IMR-90 (cell line): ENCODE results near the gene JAKMIP1. TPM values are rescaled to one million over a fixed set of nuclear protein-coding genes. Genes with fewer than 3 reads are reported as not detected.

Experiments
- ATAC-seq: fragments of 200-7000 bp; cut with Tn5 transposase; 2 replicates; pipeline ENCODE4 v1.9.1; 2020; ENCODE audit warnings: low read depth, mild to moderate bottlenecking, moderate library complexity
- BruUV-seq: library from RNA; stranded (reverse); fragments of 400-500 nt; replicated peaks from 2 replicates; lab custom pipeline; 2021; lab: Mats Ljungman, UMichigan
- CTCF ChIA-PET: fragments of 300-600 bp; formaldehyde crosslinking; extraction: SDS; loops from one replicate; lab custom pipeline; 2021; ENCODE audit warnings: antibody characterized with exemption; lab: Yijun Ruan, JAX
- POLR2A ChIA-PET: fragments of 300-600 bp; sonication (Branson Sonifier 250); formaldehyde crosslinking; loops from one replicate; lab custom pipeline; 2022; ENCODE audit warnings: antibody characterized with exemption; ENCODE audit not compliant: unreplicated experiment; lab: Charles Lee
- DNase-seq: peaks from one replicate; pipeline ENCODE4 v3.0.0; 2013
- H2AFZ ChIP-seq: replicated peaks from 2 replicates; pipeline ENCODE3; 2013; ENCODE audit warnings: low read length, mild to moderate bottlenecking; ENCODE audit not compliant: poor library complexity
- H2AK5ac ChIP-seq: 2 replicates; pipeline ENCODE4 v1.6.1; 2013; ENCODE audit warnings: low read depth, low read length, inconsistent platforms
- H2AK9ac ChIP-seq: replicated peaks from 2 replicates; pipeline ENCODE3; 2013; ENCODE audit warnings: mild to moderate bottlenecking, low read depth, low read length, moderate library complexity; ENCODE audit not compliant: poor library complexity
- H2BK120ac ChIP-seq: 2 replicates; pipeline ENCODE4 v1.6.1; 2013; ENCODE audit warnings: low read depth, low read length, inconsistent platforms
- H2BK15ac ChIP-seq: 3 replicates; pipeline ENCODE4 v1.6.1; 2013; ENCODE audit warnings: low read depth, low read length, inconsistent platforms
- H2BK20ac ChIP-seq: 2 replicates; pipeline ENCODE4 v1.6.1; 2013; ENCODE audit warnings: low read depth, mild to moderate bottlenecking, inconsistent platforms, low read length, moderate library complexity
- H2BK5ac ChIP-seq: 2 replicates; pipeline ENCODE4 v1.6.1; 2013; ENCODE audit warnings: mild to moderate bottlenecking, low read depth, low read length, inconsistent platforms; ENCODE audit not compliant: poor library complexity, severe bottlenecking
- H3K14ac ChIP-seq: replicated peaks from 2 replicates; pipeline ENCODE4 v1.6.1; 2013; ENCODE audit warnings: low read depth, low read length, inconsistent platforms
- H3K18ac ChIP-seq: 2 replicates; pipeline ENCODE4 v1.6.1; 2013; ENCODE audit warnings: low read depth, low read length, control low read depth
- H3K23ac ChIP-seq: 2 replicates; pipeline ENCODE4 v1.6.1; 2013; ENCODE audit warnings: low read depth, low read length, inconsistent platforms
- H3K27ac ChIP-seq: 2 replicates; pipeline ENCODE4 v1.5.1; 2013; ENCODE audit warnings: mild to moderate bottlenecking, control low read depth, low read length; ENCODE audit not compliant: insufficient read depth
- H3K27me3 ChIP-seq: 2 replicates; pipeline ENCODE4 v1.6.1; 2013; ENCODE audit warnings: low read length; ENCODE audit not compliant: control insufficient read depth, insufficient read depth
- H3K36me3 ChIP-seq: 2 replicates; pipeline ENCODE4 v1.6.1; 2013; ENCODE audit warnings: low read length, mixed read lengths; ENCODE audit not compliant: control insufficient read depth, insufficient read depth
- H3K4ac ChIP-seq: 2 replicates; pipeline ENCODE4 v1.6.1; 2013; ENCODE audit warnings: low read depth, low read length, inconsistent platforms
- H3K4me1 ChIP-seq: 2 replicates; pipeline ENCODE4 v1.6.1; 2013; ENCODE audit warnings: low read length, mixed read lengths; ENCODE audit not compliant: control insufficient read depth, insufficient read depth
- H3K4me2 ChIP-seq: 2 replicates; pipeline ENCODE4 v1.6.1; 2013; ENCODE audit warnings: low read depth, mild to moderate bottlenecking, control low read depth, low read length, moderate library complexity
- H3K4me3 ChIP-seq: 2 replicates; pipeline ENCODE4 v1.5.1; 2013; ENCODE audit warnings: low read depth, mild to moderate bottlenecking, control low read depth, low read length, moderate library complexity; ENCODE audit not compliant: insufficient read depth
- H3K56ac ChIP-seq: 2 replicates; pipeline ENCODE4 v1.6.1; 2013; ENCODE audit warnings: low read length, inconsistent platforms; ENCODE audit not compliant: insufficient read depth; ENCODE audit errors: extremely low read depth
- H3K79me1 ChIP-seq, 2 experiments: 2 replicates each; pipeline ENCODE4 v1.6.1; 2013; ENCODE audit warnings: low read length in 2 of 2, inconsistent platforms in 1 of 2, low read depth in 1 of 2
- H3K9ac ChIP-seq: 2 replicates; pipeline ENCODE4 v1.6.1; 2013; ENCODE audit warnings: low read depth, low read length, control low read depth
- H3K9me1 ChIP-seq: 2 replicates; pipeline ENCODE4 v1.6.1; 2013; ENCODE audit warnings: low read length, inconsistent platforms; ENCODE audit not compliant: insufficient read depth
- H3K9me3 ChIP-seq: 2 replicates; pipeline ENCODE4 v1.6.1; 2013; ENCODE audit warnings: low read length; ENCODE audit not compliant: control insufficient read depth, insufficient read depth
- H4K20me1 ChIP-seq: 2 replicates; pipeline ENCODE4 v1.6.1; 2013; ENCODE audit warnings: low read length, inconsistent platforms; ENCODE audit not compliant: insufficient read depth
- H4K5ac ChIP-seq: 2 replicates; pipeline ENCODE4 v1.6.1; 2013; ENCODE audit warnings: mild to moderate bottlenecking, low read depth, low read length, control low read depth
- H4K8ac ChIP-seq, 2 experiments: 2 replicates each; pipeline ENCODE4 v1.6.1; 2013; ENCODE audit warnings: low read depth in 2 of 2, low read length in 2 of 2, control low read depth in 1 of 2, inconsistent platforms in 1 of 2
- H4K91ac ChIP-seq: 2 replicates; pipeline ENCODE4 v1.6.1; 2013; ENCODE audit warnings: low read depth, low read length, inconsistent platforms; ENCODE audit not compliant: insufficient read depth
- CEBPB ChIP-seq: IDR thresholded peaks from 2 replicates; pipeline ENCODE4 v1.6.1; 2012; ENCODE audit warnings: low read depth, low read length, improper control_type of control experiment
- MXI1 ChIP-seq: IDR thresholded peaks from 2 replicates; pipeline ENCODE4 v1.6.1; 2012; ENCODE audit warnings: low read depth, mild to moderate bottlenecking, low read length, moderate library complexity, borderline replicate concordance
- NFE2L2 ChIP-seq: fragments of 150-350 bp; IDR thresholded peaks from 2 replicates; pipeline ENCODE4 v1.6.1; 2016; ENCODE audit warnings: low read depth, mild to moderate bottlenecking, low read length
- RAD21 ChIP-seq: IDR thresholded peaks from 2 replicates; pipeline ENCODE4 v1.6.1; 2012; ENCODE audit warnings: low read length, improper control_type of control experiment
- RCOR1 ChIP-seq: IDR thresholded peaks from 2 replicates; pipeline ENCODE4 v1.6.1; 2012; ENCODE audit warnings: mild to moderate bottlenecking, low read length, improper control_type of control experiment; ENCODE audit not compliant: insufficient replicate concordance
- WGBS, 2 experiments: methylation state at CpG; one replicate each; pipeline versions ENCODE4 v1.1.5 to v1.1.7; 2013; ENCODE audit warnings: missing lambda C conversion rate in 2 of 2; ENCODE audit not compliant: insufficient read length in 1 of 2; ENCODE audit errors: extremely low coverage in 2 of 2; 5-methylcytosine and 5-hydroxymethylcytosine counted together
- dilution Hi-C: fragments of 300-500 bp; cut with HindIII; formaldehyde crosslinking; loops from one replicate; pipeline ENCODE4 v1.14.3; 2018; ENCODE audit warnings: low sequenced_read_pairs; ENCODE audit not compliant: unreplicated experiment
- in situ Hi-C: fragments of 300-500 bp; cut with MboI; formaldehyde crosslinking; loops from 3 replicates; pipeline ENCODE4 v1.14.3; 2019; ENCODE audit warnings: low sequenced_read_pairs, inconsistent platforms, mixed read lengths
- intact Hi-C: fragments of 100-400 bp; cut with micrococcal nuclease; formaldehyde crosslinking; loops from 2 replicates; pipeline ENCODE4 v1.10.0; 2022
- polyA plus RNA-seq, 3 experiments: library from polyadenylated mRNA; depleted of rRNA; stranded (reverse); fragments of >200 nt; gene quantifications; 2 replicates each; pipeline ENCODE4 v1.2.3, GENCODE V29; 2012; ENCODE audit warnings: low replicate concordance in 1 of 3
- total RNA-seq: library from RNA; depleted of rRNA; stranded (reverse); fragments of >200 nt; gene quantifications from 2 replicates; pipeline ENCODE4 v1.2.3, GENCODE V29; 2012

Gene JAKMIP1
- total and polyA plus RNA-seq, 2 of the 4 experiments (the other 2 are of a cell fraction) = not detected

DNA sequence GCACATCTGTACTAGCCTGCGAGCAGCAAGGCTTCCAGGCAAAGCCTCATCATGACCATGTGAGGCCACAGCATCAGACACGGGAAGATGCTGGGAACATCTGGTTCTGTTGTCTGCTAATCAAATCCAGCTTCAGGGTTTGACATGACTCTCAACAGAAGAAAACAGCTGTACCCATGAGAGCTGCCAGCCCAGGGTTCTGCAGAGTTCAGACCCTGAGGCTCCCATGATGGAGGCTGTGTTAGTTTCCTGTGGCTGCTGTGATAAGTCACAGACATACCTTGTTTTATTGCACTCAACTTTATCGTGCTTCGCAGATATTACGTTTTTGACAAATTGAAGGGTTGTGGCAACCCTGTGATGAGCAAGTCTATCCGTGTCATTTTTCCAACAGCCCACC, 37.5 kb downstream of the JAKMIP1 start:
- Histone ChIP-seq H3K9ac (no peak overlapping the region), H3K18ac (no peak overlapping the region), H3K14ac (no peak overlapping the region), H3K27me3 (no peaks in the 10 kb centered on the region), H3K79me1 (no peaks in the 10 kb centered on the region), H3K4me2 (no peak overlapping the region), H2BK5ac (no peak overlapping the region), H3K9me3 (peaks cover 15% of the 10 kb centered on the region), H3K56ac (no peak overlapping the region), H4K5ac (no peak overlapping the region), H3K23ac (no peak overlapping the region), H2AK5ac (no peak overlapping the region), H4K91ac (no peak overlapping the region), H2BK120ac (no peak overlapping the region), H4K8ac (no peak overlapping the region), H3K4ac (no peak overlapping the region), H3K27ac (no peak overlapping the region), H4K20me1 (no peaks in the 10 kb centered on the region), H3K9me1 (no peaks in the 10 kb centered on the region), H3K4me3 (no peak overlapping the region), H2BK20ac (no peak overlapping the region), H3K4me1 (no peaks in the 10 kb centered on the region), H3K36me3 (no peaks in the 10 kb centered on the region), H2BK15ac (no peak overlapping the region), H2AK9ac (no peak overlapping the region), H2AFZ (no peak overlapping the region)
- ChIA-PET CTCF (no interaction called here), POLR2A (no interaction called here)
- dilution Hi-C loops = no loop called here
- no peak for ATAC-seq
- DNase-seq = no peak
- TF ChIP-seq RCOR1 (no peak), CEBPB (no peak), MXI1 (no peak), NFE2L2 (no peak), RAD21 (no peak)
- 85% methylated on average over 3 of the region's 6 CpGs; no CpG with 5 or more reads in 1 of the 2 experiments for WGBS, 2 experiments
- intact Hi-C loops = no loop called here
- in situ Hi-C loops = no loop called here
- no TSS peak for BruUV-seq
